CD4-positive, alpha-beta T cell treated with Interleukin-6 for 4 hours (primary cell): ENCODE results near the gene MYBPC2.

Source experiments
- DNase-seq: peaks from one replicate; pipeline ENCODE4 v3.0.0-alpha.2; 2020; ENCODE audit warnings: mixed read lengths

MYBPC2 gene

DNA sequence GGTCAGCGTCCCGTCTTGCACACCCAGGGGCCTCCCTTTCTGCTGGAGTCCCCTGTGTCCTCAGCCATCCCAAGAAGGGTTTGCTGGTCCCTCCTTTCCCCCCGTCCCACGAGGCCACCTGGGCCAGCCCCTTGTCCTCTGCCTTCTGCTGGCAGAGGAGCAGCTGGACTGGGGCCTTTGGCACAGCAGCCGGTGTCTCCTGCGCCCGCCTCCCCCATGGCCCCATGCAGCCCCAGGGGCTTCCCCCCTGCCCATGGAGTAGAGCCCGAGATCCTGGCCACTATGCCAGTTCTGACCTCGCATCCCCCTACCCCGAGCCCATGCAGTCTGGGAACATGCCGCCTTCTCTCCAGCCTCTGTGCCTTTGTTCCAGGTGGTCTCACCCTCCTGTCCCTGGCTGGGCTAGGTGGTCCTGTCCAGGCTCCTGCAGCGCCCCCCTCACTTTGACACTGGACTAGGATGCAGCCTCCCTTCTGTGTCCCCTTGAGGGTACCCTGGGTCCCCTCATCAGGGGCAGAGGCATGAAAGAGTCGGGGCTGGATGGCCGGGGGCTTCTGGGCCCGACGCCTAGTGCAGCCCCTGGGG is 49.7 kb downstream of the MYBPC2 start:
- DNase-seq = no peak

- DNase-seq = no peak
These were observed 50.2 kb downstream of the MYBPC2 start for GRCh38 chr19:50482916-50483315.

DNA sequence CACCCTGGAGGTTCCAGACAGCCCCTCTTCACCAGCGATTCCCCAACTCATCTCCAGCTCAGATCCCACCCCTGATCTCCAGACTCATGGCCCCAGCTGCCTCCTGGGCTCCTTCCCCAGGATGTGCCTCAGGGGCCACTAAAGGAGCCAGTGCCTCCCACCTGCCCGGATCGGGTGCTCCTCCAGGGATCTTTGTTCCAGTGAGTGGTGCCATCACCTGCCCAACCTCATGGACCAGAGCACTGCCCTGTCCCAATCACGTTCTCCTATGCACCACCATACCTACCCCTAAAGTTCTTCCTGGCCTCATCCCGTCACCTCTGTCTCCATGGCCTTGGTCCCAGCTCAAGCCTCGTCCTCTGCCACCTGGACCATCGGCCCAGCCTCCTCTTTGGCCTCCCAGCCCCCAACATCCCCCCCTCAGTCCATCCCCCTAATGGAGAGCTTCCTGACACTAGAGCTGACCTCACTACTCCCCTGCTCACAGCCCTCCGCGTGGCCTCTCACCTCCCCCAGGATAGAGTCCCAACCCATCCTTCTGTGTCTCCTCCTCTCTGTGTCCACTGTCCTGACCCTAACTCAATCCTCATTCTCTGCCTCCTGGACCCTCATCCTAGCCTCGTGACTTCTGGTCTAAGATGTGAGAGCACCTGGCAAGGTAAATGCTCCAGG is 52.7 kb downstream of the MYBPC2 start:
- no peak for DNase-seq

- DNase-seq = peak; percentile 30
These were observed 54.3 kb downstream of the MYBPC2 start for GRCh38 chr19:50486823-50487515.

GRCh38 chr19:50488389-50489194 is 55.9 kb downstream of the MYBPC2 start:
- no peak for DNase-seq

DNA sequence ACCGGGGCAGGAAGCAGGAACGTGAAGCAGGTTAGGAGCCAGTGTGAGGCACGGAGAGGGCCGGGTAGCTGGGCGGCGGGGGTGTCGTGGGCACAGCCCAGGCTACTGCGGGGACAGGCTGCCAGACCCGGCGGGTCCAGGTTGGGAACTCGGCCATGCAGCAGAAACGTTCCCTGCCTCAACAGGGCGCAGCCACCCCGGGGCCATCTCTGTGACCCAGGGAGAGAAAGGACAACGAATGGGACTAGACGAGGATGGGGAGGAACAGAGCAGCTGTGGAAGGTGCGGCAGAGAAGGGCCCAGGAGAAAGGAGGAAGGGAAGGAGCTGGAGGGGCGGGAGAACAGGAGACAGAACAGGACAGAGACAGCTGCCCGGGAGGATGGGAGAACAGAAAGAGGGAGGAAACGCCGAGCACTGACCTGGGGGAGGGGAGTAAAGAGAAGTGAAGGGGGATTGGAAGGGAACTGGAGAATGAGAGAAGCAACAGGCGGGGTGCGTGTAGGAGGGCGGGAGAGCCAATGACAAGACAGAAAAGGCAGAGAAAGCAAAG is 56.8 kb downstream of the MYBPC2 start:
- DNase-seq = no peak

DNA sequence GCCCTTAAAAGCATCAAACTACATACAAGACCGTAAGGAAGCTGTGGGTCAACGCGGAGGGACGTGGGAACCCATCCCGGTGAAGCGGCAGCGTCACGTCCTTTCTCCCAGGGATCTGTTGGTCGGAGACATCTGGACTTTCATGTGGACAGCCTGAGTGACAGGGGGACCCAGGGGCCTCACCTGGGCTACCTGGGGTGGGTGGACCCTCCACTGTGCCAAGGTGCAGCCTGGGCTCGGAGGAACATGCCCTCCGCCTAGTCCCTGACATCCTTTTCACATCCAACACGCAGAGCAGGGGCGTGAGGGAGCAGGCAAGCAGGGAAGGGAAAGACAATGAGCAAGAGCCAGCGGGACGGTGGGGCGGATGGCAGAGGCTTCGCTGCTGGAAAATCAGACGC is 57.7 kb downstream of the MYBPC2 start:
- DNase-seq = no peak

- no peak for DNase-seq
These were observed 58.3 kb downstream of the MYBPC2 start for GRCh38 chr19:50490991-50491472.

DNA sequence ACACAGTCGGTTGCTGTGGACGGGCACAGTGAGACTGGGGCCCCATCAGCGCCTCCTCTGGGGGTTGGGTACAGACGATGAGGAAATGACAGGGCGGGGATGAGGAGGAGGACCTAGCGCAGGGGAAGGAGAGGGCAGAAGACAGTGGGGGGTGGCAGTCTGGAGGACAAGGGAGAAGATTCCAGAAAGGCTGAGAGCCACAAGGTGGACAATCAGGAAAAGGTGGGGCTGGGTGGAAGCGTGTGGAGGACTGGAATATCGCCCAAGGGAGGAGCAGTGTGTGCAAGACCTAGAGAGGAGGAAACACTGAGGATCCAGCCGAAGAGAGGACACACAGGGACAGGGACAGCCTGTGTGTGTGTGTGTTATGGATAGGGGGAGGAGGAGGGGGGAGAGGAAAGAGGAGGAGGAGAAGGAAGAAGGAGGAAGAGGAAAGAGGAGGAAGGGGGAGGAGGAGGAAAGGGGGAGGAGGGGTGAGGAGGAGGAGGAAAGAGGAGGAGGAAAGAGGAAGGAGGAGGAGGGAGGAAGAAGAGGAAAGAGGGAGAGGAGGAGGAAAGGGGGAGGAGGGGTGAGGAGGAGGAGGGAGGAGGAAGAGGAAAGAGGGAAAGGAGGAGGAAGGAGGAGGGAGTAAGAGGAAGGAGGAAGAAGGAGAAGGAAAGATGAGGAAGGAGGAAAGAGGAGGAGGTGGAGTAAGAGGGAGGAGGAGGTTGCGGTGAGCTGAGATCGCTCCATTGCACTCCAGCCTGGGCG is 59.8 kb downstream of the MYBPC2 start:
- DNase-seq = peak; percentile 30

GRCh38 chr19:50493171-50493570 is 60.5 kb downstream of the MYBPC2 start:
- no peak for DNase-seq

DNA sequence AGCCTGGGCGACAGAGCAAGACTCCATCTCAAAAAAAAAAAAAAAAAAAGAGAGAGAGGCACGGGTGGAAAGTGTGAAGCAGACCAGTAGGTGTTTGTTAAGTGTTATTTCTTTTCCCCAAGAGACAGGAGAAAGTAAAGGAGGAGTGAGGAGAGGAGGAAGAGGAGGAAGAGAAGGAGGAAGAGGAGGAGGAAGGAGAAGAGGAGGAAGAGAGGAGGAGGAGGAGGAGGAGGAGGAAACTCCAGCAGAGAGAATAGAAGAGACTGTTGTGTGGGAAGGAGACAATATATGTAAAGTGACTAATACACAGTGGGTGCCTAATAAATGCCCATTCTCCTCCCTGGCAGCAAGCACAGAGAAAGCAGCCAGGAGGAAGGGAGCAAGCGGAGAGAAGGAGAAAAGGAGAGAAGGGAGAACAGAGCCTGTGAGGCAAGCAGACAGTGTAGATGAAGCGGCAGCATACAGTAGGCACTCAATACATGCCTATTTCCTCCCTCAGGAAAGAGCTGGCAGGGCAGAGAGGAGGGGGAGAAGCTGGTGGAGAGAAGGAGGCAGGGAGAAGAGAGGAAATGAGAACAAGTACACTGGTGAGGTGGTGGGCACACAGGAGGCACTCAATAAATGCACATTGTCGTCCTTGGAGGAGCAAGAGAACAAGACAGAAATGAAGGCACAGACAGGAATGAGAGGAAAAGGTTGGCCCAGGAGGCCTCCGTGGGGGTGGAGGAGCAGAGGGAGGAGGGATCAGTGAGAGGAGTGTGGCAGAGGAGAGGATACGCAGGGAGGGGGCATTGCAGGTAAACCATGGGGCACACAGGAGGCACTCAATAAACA is 61.7 kb downstream of the MYBPC2 start:
- no peak for DNase-seq

- DNase-seq = no peak
These were observed 62.4 kb downstream of the MYBPC2 start for GRCh38 chr19:50495020-50495531.

- DNase-seq = no peak
These were observed 63.7 kb downstream of the MYBPC2 start for GRCh38 chr19:50496189-50497021.

DNA sequence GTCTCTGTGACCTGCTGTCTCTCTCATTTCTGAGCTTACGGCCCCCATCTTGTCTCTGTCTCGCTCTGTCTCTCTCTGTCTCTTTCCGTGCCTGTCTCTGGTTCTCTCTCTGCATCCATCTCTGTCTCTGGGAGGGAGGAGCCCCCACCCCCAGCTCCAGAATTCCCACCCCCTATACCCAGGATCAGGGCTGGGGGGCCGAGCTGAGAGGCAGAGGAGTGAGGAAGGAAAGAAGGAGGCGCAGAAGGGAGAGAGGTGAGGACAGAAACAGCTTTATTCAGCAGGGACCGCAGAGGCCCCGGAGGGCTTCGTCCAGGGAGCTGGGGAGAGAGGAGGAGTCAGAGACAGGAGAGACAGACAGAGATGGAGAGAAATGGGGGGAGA is 64.3 kb downstream of the MYBPC2 start:
- DNase-seq = no peak

- DNase-seq = no peak
These were observed 65.7 kb downstream of the MYBPC2 start for GRCh38 chr19:50498219-50499056.

- DNase-seq = no peak
These were observed 67.5 kb downstream of the MYBPC2 start for GRCh38 chr19:50500060-50500752.

DNA sequence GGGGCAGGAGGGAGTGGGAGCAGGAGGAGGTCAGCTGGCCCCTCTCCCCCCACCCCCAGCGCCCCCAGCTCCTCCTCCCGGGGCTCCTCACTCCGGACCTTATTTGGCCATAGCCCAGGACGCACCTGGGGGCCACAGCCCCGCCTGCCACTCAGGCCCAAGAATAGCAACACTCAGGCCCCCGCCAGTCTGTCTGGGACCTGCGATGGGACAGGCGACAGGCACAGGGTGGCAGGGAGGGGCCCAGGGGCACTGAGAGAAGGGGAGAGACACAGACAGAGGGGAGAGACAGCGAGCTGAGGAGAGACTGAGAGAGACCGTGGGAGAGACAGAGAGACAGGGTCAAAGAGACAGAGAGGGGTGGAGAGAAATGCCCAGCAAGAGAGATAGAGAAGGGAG is 68.1 kb downstream of the MYBPC2 start:
- DNase-seq = no peak

- DNase-seq = no peak
These were observed 68.5 kb downstream of the MYBPC2 start for GRCh38 chr19:50501186-50501567.
